ENCODE results near the gene MANBA.
"Not testable (repeated sequence)": the region's sequence is repeated elsewhere in the genome, so short reads cannot be mapped to it uniquely, and the experiment has no call there.

DNA sequence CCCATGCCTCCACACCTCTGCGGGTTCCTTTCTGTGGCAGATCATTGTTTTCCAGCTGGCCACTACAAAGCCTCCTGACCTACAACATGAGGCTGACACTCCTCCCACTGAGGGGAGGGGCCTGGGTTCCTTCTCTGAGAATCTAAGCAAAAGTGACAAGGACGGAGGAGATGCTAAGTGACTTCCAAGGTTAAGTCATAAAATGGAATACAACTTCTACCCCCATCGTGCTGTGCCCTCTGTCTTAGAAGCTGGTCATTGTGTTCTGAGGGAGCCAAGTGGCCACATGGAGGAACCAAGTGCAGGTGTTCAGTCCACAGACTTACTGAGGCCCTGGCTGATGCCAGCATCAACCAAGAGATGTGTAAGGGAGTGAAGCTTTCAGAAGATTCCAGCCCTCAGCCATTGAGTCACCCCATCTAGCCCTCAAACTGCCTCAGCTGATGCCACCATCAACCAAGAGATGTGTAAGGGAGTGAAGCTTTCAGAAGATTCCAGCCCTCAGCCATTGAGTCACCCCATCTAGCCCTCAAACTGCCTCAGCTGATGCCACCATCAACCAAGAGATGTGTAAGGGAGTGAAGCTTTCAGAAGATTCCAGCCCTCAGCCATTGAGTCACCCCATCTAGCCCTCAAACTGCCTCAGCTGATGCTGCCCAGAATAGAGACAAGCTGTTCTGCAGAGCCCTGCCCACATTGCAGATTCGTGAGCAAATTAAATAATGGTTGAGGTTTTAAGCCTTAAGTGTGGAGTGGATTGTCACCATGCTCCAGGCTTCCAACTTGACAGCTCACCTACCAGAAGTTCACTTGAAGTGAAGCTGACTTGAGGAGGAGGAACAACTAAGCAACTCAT lies 140.8 kb downstream of the MANBA start:
- TF ChIP-seq, protein P1, sequence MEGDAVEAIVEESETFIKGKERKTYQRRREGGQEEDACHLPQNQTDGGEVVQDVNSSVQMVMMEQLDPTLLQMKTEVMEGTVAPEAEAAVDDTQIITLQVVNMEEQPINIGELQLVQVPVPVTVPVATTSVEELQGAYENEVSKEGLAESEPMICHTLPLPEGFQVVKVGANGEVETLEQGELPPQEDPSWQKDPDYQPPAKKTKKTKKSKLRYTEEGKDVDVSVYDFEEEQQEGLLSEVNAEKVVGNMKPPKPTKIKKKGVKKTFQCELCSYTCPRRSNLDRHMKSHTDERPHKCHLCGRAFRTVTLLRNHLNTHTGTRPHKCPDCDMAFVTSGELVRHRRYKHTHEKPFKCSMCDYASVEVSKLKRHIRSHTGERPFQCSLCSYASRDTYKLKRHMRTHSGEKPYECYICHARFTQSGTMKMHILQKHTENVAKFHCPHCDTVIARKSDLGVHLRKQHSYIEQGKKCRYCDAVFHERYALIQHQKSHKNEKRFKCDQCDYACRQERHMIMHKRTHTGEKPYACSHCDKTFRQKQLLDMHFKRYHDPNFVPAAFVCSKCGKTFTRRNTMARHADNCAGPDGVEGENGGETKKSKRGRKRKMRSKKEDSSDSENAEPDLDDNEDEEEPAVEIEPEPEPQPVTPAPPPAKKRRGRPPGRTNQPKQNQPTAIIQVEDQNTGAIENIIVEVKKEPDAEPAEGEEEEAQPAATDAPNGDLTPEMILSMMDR (conservative IDR thresholded peaks at IDR 0.05; ENCODE audit: low read depth, low read length): not testable (repeated sequence)
- not testable (repeated sequence) for TF ChIP-seq SMC3 (IDR thresholded peaks at IDR 0.05; ENCODE audit: low read depth, low read length); RAD21 (IDR thresholded peaks at IDR 0.05; ENCODE audit: low read length); POLR2A (IDR thresholded peaks at IDR 0.05; ENCODE audit: low read depth, low read length); RFX5 (IDR thresholded peaks at IDR 0.05; ENCODE audit: low read depth, low read length); MAZ (IDR thresholded peaks at IDR 0.05; ENCODE audit: borderline replicate concordance, low read depth, low read length); CHD1 (IDR thresholded peaks at IDR 0.05; ENCODE audit: low read depth, low read length)
- TF ChIP-seq, protein P2, sequence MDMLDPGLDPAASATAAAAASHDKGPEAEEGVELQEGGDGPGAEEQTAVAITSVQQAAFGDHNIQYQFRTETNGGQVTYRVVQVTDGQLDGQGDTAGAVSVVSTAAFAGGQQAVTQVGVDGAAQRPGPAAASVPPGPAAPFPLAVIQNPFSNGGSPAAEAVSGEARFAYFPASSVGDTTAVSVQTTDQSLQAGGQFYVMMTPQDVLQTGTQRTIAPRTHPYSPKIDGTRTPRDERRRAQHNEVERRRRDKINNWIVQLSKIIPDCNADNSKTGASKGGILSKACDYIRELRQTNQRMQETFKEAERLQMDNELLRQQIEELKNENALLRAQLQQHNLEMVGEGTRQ (IDR thresholded peaks at IDR 0.05; ENCODE audit: low read depth, low read length): not testable (repeated sequence)
